ENCODE data around the gene ELMO1. TPM values are rescaled to one million over a fixed set of nuclear protein-coding genes. Genes with fewer than 3 reads are reported as not detected.

Gene ELMO1
- total RNA-seq, 2 experiments from 2014 or later: 68.0 to 74.4 TPM

DNA sequence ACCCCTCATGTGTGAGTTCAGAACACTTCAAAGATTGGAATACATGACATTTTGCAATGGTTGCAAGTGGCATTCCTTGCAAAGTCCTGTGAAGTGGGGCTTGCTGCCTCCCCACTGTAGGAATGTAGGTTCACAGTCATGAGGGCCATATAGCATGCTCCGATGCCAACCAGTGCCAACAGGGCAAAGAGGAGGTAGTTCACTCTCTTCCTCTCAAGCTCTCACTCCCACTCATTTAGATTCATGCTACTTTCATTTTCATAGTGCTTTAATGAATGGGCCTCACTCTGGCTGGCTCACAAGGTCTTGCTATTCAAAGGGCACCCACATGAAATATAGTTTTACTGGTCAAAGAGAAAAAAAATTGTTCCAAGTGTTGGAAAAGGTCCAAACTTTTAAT is 554.5 kb downstream of the ELMO1 start:
- Mint-ChIP-seq H3K4me3 (no peak overlapping the region), H3K9me3 (no peaks in the 10 kb centered on the region), H3K27me3 (no peaks in the 10 kb centered on the region), H3K4me1 (peaks cover 16% of the 10 kb centered on the region), H3K27ac (peak overlapping the region; percentile 44), H3K36me3 (peaks cover 50% of the 10 kb centered on the region)
- DNase-seq: peak; percentile 2

DNA sequence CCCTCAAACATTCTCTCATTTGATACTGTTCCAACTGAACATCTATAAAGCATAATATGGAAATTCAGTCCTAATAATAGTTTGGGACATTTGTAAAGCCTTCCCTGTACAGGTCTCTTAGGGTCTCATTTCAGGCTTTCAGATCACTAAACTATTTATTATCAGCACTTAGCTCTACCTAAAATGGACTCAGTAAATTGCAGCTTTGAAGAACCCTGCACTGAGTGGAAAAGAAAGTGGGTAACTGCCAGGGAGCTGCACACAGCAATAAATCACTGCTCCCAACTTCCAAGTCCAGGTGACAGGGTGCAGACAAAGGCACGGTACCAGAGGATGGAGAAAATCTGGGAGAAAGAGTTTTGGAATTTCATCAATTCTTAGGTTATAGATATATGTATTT is 559.5 kb downstream of the ELMO1 start:
- no peak overlapping the region for H3K4me3 Mint-ChIP-seq

DNA sequence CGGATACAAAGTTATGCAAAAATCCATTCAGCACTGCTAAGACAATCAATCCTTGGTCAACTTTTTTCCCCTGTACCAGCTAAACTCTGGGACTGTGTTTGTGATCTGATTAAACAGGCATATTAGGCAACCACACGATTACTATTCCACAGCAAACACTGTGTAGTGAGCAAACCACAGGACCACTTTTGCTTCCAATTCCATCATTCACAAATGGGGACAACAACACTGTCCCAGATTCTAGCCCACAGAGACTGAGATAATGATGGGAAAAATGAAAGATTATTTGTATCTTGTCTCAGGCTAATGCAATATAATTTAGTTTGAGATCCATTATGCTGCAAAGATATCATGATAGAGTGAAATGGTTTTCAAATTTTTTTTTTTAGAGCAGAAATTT is 560.7 kb downstream of the ELMO1 start:
- Mint-ChIP-seq H3K27ac (no peak overlapping the region), H3K4me3 (no peak overlapping the region), H3K9me3 (no peaks in the 10 kb centered on the region), H3K36me3 (peaks cover 51% of the 10 kb centered on the region), H3K4me1 (no peaks in the 10 kb centered on the region), H3K27me3 (no peaks in the 10 kb centered on the region)
- no peak for DNase-seq

More for the DNA sequence above, 559.5 kb downstream of the ELMO1 start:
- peaks cover 57% of the 10 kb centered on the region for H3K36me3 Mint-ChIP-seq
- peaks cover 6% of the 10 kb centered on the region for H3K4me1 Mint-ChIP-seq
- no peaks in the 10 kb centered on the region for H3K9me3 Mint-ChIP-seq
- H3K27ac Mint-ChIP-seq: no peak overlapping the region
- H3K27me3 Mint-ChIP-seq: no peaks in the 10 kb centered on the region
- DNase-seq: no peak

DNA sequence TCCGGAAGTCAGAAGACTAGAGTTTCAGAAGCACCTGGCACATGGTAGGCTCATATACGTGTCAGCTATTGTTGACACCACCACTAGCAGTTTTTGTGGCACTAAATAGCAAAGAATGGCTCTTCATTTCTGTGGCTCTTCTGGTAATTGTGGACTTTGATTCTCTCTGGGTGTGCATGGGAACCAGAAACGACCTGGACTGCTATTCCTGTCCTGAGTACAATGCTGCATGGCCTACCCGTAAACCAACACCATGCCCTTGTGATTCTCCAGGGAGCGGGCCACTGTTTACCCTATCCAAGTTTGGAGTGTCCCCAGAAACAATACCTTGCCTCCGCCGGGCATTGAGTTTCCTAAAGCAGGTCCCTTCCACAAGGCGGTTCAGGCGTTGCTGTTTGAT is 561.4 kb downstream of the ELMO1 start:
- H3K36me3 Mint-ChIP-seq: peaks cover 49% of the 10 kb centered on the region
- no peaks in the 10 kb centered on the region for H3K27me3 Mint-ChIP-seq
- H3K4me3 Mint-ChIP-seq: no peak overlapping the region
- no peak overlapping the region for H3K27ac Mint-ChIP-seq
- H3K9me3 Mint-ChIP-seq: no peaks in the 10 kb centered on the region
- no peaks in the 10 kb centered on the region for H3K4me1 Mint-ChIP-seq
- DNase-seq: no peak

DNA sequence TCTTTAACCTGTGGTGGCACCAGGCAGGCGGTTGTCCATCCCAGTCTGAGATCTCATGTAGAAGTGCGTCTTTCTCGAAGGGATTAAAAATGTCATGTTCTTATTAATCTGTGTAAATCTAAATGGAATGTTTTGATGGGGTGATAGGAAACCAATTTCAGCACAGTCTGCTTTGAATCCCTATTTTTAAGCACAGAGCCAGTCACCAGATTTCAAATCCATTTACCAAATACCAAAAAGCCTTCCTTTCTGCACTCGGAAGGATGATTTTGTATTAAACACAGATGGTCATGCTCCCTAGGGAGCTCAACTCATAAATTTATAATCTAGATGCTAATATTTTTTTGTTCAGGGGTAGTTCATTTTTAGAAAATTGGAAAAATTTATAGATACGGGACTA is 563.8 kb downstream of the ELMO1 start:
- H3K36me3 Mint-ChIP-seq: peaks cover 50% of the 10 kb centered on the region
- no peaks in the 10 kb centered on the region for H3K4me1 Mint-ChIP-seq
- no peaks in the 10 kb centered on the region for H3K9me3 Mint-ChIP-seq
- H3K27me3 Mint-ChIP-seq: no peaks in the 10 kb centered on the region
- no peak for DNase-seq
- H3K4me3 Mint-ChIP-seq: no peak overlapping the region
- H3K27ac Mint-ChIP-seq: no peak overlapping the region

DNA sequence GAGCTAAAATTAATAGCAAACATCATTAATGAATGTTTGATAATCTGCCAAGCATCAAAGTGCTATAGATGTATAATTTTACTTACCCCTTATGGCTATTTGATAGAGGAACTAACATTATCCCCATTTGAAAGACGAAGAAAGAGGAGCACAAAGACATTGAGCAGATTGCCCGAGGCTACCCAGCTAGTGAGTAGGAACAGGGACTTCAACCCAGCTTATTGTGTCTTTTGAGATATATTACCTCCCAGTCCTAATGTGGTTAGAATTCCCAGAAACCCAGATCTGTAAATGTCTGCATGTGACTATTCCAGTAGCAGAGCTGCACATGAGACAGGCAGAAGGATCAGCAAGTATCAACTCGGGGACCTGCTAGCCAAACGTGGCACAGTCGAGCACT is 564.3 kb downstream of the ELMO1 start:
- no peaks in the 10 kb centered on the region for H3K27me3 Mint-ChIP-seq

DNA sequence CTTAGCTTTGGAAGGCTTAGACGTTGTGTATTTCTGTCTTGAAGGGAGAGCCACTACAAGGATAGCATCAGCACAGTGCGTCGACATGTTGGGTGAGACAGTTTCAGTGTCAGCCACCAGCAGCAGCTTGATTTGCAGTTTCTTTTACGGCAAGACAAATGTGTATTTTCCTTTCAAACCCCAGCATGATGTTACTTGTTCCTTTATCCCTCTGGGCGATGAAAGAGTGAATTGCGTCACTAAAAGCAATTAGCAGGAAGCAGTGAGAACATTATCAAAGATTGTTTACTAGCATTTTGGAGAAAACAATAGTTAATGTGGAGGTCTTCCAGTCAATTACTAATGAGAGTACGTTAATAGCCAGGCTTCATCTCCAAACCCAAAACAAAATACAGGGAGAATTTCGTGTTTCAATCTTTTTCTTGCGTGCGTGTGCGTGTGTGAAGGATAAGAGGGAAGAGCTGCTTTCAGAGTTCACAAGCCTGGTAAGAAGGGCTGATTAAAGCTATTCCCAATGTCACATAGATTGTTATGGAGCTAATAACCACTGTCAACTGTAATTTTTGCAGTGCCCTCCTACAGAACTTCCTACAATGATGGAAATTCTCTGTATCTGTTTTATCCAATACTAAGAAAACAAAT is 567.3 kb downstream of the ELMO1 start:
- Mint-ChIP-seq H3K36me3 (peaks cover 50% of the 10 kb centered on the region), H3K4me1 (peaks cover 4% of the 10 kb centered on the region), H3K9me3 (no peaks in the 10 kb centered on the region), H3K4me3 (no peak overlapping the region), H3K27me3 (no peaks in the 10 kb centered on the region), H3K27ac (no peak overlapping the region)
- DNase-seq: no peak

More for the DNA sequence above, 564.3 kb downstream of the ELMO1 start:
- no peaks in the 10 kb centered on the region for H3K4me1 Mint-ChIP-seq
- no peak overlapping the region for H3K4me3 Mint-ChIP-seq
- no peaks in the 10 kb centered on the region for H3K9me3 Mint-ChIP-seq
- H3K27ac Mint-ChIP-seq: no peak overlapping the region
- DNase-seq: no peak
- peaks cover 50% of the 10 kb centered on the region for H3K36me3 Mint-ChIP-seq

DNA sequence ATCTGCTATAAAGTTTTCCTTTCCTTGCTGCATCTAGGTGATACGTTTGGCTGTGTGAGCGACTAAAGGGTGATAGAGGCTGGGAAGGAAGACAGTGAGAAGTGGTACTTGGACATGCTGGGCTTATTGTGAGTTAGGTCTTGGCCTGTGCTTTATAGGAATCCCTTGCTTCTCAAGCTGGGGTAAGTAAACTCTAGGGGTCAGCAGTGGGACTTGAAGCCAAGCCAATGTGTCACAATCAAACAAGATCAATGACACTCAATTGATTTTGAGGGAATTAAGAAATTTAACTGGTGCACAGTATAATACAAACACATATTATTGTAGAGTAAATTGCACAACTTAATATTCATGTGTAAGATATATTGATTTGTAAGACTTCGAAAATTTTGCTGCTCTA is 568.6 kb downstream of the ELMO1 start:
- peaks cover 4% of the 10 kb centered on the region for H3K4me1 Mint-ChIP-seq
- DNase-seq: no peak
- H3K4me3 Mint-ChIP-seq: no peak overlapping the region
- H3K36me3 Mint-ChIP-seq: peaks cover 51% of the 10 kb centered on the region
- H3K27me3 Mint-ChIP-seq: no peaks in the 10 kb centered on the region
- H3K27ac Mint-ChIP-seq: no peak overlapping the region
- H3K9me3 Mint-ChIP-seq: no peaks in the 10 kb centered on the region

DNA sequence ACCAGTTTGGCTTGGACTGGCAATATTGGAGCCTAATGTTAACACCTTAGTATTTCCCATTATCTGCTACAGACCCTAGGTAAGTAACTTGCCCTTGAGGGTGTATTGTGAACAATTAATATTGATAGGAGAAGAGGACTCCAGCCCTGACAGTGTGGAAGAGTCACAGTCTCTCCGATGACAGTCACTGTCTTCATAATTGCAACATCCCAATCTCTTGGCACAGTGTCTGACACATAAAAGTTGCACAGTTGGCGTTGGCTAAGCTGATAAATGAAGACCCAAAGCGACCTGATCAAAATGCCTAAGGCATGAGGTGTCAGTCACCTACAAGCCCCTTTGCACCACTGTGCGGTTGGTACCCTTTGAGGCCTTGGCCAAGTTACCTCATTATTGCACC is 569.6 kb downstream of the ELMO1 start:
- H3K27ac Mint-ChIP-seq: no peak overlapping the region
- H3K27me3 Mint-ChIP-seq: no peaks in the 10 kb centered on the region
- peaks cover 49% of the 10 kb centered on the region for H3K36me3 Mint-ChIP-seq
- H3K4me3 Mint-ChIP-seq: no peak overlapping the region
- no peaks in the 10 kb centered on the region for H3K9me3 Mint-ChIP-seq
- peaks cover 4% of the 10 kb centered on the region for H3K4me1 Mint-ChIP-seq
- no peak for DNase-seq

DNA sequence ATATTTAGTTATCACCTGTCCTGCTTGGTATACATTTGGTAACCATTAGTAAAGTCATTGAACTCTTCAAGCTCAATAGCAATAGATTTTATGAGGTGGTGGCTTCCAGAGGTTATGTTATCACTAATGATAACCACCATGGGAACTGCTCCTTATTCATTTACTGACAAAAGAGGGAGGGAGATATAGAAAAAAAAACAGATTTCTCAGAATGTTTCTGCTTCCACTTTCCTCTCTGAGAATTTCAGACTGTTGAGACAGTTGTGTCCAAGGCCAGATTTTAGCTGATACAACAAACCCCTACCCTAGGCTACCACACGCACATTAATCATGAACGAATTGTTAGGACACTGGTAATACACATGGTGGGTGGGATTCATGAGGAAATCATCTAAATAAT is 570.4 kb downstream of the ELMO1 start:
- Mint-ChIP-seq H3K36me3 (peaks cover 51% of the 10 kb centered on the region), H3K27ac (no peak overlapping the region)
- DNase-seq: no peak

DNA sequence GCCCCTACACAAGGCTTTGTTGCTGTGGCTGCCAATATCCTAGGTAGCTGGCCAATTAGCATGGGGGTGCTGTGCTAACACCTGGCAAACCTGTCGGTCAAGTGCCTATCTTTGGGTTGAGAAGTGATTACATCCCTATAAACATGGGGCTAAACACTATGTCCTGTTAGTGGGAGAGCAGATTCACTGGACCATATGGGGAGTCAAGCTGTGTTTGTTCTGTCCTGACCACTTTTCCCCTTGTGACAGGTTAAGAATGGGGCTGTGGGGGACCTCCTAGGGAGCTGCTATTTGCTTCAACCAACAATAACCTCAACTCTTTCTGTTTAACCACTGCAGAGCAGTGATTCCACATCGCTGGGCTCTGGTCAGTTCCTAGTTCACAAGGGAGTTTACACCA is 572.9 kb downstream of the ELMO1 start:
- Mint-ChIP-seq H3K9me3 (no peaks in the 10 kb centered on the region), H3K27me3 (no peaks in the 10 kb centered on the region), H3K4me3 (no peak overlapping the region), H3K4me1 (peaks cover 7% of the 10 kb centered on the region), H3K27ac (no peak overlapping the region), H3K36me3 (peaks cover 50% of the 10 kb centered on the region)
- no peak for DNase-seq

More for the DNA sequence above, 570.4 kb downstream of the ELMO1 start:
- H3K9me3 Mint-ChIP-seq: no peaks in the 10 kb centered on the region
- no peak overlapping the region for H3K4me3 Mint-ChIP-seq
- no peaks in the 10 kb centered on the region for H3K27me3 Mint-ChIP-seq
- H3K4me1 Mint-ChIP-seq: peaks cover 4% of the 10 kb centered on the region

DNA sequence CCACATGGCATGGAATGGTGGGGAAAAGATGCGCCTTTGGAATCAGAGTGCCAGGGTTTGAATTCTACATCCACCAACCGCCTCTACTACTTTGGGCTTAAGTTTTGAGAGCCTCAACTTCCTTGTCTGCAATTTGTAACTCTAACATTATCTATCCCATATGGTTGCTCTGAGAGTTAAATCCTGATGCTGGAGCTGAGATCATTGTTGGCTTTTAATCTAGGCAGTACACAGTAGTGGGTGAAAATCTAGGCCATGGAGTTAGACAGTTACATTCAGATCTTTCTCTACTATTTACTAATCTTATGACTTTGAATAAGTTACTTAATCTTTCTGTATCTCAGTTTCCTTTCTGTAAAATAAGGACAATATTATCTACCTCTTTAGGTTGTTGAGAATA is 574.6 kb downstream of the ELMO1 start:
- Mint-ChIP-seq H3K4me1 (peaks cover 7% of the 10 kb centered on the region), H3K36me3 (peaks cover 57% of the 10 kb centered on the region), H3K9me3 (no peaks in the 10 kb centered on the region), H3K4me3 (no peak overlapping the region), H3K27me3 (no peaks in the 10 kb centered on the region), H3K27ac (no peak overlapping the region)
- DNase-seq: no peak

DNA sequence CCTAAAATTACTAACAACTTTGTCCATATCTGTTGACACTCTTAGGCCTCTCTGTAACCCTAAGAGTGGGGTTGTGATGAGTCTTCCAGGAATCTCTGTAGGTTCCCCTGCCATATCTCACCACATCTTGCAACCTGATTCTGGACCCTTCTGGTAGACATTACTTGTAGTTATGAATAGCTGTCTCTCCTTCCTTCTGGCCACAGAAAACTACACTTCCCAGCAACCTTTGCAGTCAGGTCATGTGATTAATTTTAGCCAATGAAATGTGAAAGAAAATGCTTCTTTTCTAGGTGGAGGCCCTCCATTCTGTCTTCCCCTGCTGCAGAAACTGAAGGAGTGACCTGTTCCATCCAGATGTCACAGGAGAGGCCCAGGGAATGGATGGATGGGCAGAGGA is 576.8 kb downstream of the ELMO1 start:
- H3K27ac Mint-ChIP-seq: no peak overlapping the region

DNA sequence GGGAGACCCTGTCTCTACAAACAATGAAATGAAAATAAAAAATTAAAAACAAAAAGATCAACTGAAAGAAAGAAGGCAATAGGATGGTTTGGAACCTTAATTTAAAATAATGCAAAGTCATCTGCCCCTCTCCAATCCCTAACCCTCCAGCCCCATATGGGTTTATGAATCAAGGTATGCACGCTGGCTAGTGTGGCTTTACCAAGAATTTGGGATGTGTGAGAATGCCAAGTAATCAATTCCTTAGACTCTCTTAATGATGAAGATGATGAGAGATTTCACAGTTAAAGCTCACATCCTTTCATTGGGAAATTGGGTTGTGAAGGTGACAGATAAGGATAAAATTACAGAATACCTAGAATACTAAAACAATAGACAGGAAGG is 577.3 kb downstream of the ELMO1 start:
- H3K27ac Mint-ChIP-seq: no peak overlapping the region
- H3K36me3 Mint-ChIP-seq: peaks cover 69% of the 10 kb centered on the region
- no peaks in the 10 kb centered on the region for H3K9me3 Mint-ChIP-seq
- H3K4me3 Mint-ChIP-seq: no peak overlapping the region
- no peak for DNase-seq
- H3K4me1 Mint-ChIP-seq: peaks cover 4% of the 10 kb centered on the region
- H3K27me3 Mint-ChIP-seq: no peaks in the 10 kb centered on the region

More for the DNA sequence above, 576.8 kb downstream of the ELMO1 start:
- H3K4me3 Mint-ChIP-seq: no peak overlapping the region
- DNase-seq: no peak
- peaks cover 64% of the 10 kb centered on the region for H3K36me3 Mint-ChIP-seq
- peaks cover 6% of the 10 kb centered on the region for H3K4me1 Mint-ChIP-seq
- no peaks in the 10 kb centered on the region for H3K9me3 Mint-ChIP-seq
- H3K27me3 Mint-ChIP-seq: no peaks in the 10 kb centered on the region

DNA sequence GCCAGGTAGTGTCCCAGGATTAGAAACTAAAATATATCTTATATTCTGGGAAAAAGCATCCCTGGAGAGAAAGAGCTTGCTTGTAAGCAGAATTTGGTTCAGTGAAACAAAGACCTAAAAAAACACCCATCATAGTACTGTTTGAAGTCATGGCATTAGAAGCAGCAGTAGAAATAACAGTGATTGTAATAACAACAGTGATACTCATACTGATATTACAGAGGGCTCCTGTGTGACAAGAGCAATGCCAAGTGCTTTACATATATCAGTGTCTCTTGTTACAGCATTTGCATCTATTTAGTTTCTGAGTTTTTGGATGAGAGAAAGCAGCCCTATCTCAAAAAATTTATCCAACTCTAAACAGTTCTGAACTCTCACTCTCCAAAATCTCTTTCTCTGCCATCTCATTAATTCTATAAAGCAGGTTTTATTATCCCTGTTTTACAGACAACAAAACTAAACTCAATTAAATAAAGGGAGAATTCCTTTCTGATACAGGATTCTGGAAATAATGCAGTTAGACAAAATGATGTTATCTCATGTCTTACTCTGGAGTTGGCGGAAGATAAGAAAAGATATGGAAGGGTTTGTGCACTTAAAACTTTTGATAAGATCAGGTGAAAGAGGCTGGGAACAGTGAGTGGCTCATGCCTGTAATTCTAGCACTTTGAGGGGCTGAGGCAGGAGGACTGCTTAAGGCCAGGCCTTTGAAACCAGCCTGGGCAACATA is 577.9 kb downstream of the ELMO1 start:
- no peak for DNase-seq
- Mint-ChIP-seq H3K36me3 (peaks cover 71% of the 10 kb centered on the region), H3K4me3 (no peak overlapping the region), H3K27me3 (no peaks in the 10 kb centered on the region), H3K27ac (no peak overlapping the region), H3K9me3 (no peaks in the 10 kb centered on the region), H3K4me1 (peaks cover 4% of the 10 kb centered on the region)
